Jurkat, Clone E6-1 (cell line): Measurements from ENCODE around the gene FUOM.

Source experiments
- DNase-seq: peaks from one replicate; pipeline ENCODE4 v3.0.0-alpha.2; 2011; ENCODE audit warnings: low read depth, low spot score
- H3K4me3 ChIP-seq: 2 replicates; pipeline ENCODE4 v1.5.1; 2011; ENCODE audit warnings: mild to moderate bottlenecking, low read length, control low read depth, moderate library complexity

The FUOM gene

DNA sequence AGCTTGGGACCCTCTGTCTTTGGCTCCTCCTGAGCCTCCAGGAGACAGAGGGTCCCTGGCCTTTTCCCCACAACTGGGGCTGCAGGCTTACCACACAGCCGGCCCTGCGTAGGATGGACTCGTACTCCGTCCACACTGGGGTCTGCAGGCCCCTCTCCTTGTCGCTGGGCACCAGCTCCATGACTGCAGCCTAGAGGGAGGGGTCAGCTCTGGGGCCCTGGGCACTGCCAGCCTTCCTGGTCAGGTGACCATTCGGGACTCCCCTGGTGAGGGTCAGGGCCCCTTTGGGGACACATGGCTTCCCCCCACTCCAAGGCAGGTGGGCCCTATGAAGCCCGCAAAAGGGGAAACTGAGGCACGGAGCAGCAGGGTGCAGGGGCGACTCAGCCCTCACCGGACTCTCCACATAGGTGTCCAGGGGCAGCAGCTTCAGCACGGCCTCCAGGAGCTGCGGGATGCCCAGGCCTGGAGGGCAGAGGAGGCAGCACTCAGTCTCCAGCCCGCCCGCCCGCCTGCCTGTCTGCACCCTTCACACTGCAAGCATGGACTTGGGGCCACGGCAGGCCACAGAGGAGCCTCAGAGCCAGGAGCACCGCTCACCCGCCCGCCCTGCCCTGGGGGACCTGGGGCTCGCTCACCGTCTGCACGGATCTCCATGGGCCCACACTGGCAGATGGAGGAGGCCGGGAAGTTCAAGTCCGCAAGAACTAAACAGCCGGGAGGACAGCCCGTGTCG lies 1.1 kb downstream of the FUOM start:
- peak overlapping the region; percentile 58 for H3K4me3 ChIP-seq
- no peak for DNase-seq

DNA sequence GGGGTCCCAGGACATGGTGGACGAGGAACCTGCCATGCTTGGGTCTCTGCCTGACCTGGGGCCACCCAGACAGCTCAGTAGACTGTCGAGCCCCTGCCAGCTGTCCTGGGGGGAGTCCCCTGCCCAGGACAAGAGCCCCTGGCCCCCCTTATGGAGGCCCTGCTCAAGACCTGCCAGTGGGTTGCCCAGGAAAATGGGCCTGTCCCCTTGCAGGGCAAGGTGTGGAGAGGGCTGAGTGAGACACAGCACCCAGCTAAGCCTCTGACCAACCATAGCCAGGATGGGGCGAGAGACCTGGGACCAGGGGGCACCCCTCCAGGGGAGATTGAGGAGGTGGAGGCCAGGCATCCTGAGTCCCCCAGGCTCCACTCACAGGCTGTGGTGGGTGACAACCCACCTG lies 1.8 kb downstream of the FUOM start:
- no peak for DNase-seq
- H3K4me3 ChIP-seq, result no peak overlapping the region

- H3K4me3 ChIP-seq, result no peak overlapping the region
- DNase-seq, result no peak
Observed at GRCh38 chr10:133355266-133355665, 2.6 kb downstream of the FUOM start.

- no peak for DNase-seq
- no peak overlapping the region for H3K4me3 ChIP-seq
Observed at GRCh38 chr10:133354672-133355240, 3.1 kb downstream of the FUOM start.

GRCh38 chr10:133353988-133354605 lies 3.7 kb downstream of the FUOM start:
- DNase-seq, result no peak
- no peak overlapping the region for H3K4me3 ChIP-seq

DNA sequence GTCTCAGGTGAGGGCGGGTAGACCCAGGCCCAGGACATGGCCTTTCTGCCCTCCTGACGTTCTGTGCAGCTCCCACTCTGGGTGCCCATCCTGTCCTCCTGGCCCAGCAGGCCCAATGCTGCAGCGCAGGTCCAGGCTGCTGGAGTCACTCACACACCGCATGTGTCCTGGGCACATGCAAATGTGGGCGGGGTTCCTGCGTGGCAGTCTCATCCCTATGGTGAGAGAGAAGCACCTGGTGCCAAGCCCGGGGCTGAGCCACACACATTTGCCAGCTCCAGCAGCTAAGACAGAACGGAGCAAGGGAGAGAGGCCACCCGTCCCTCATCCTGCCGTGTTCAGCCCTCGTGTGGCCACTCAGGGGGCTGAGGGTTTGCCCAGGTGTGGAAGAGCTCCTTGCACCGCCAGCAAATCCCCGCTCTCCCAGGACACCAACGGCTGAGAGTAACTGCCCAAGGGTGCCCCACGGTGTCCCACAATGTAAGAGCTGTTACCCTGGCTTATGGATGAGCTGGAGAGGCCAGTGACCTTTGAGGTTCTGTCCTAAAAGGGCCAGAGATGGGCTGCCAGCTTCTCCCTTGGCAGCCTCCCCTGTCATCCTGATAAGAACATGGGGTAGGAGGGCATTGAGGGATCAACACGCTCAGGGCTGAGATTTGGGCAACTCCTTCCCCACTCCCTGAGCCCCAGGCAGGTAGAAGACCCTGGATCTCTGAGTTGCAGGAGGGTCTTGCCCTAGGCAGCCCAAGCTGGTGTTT lies 4.4 kb downstream of the FUOM start:
- no peak for DNase-seq
- H3K4me3 ChIP-seq, result no peak overlapping the region

DNA sequence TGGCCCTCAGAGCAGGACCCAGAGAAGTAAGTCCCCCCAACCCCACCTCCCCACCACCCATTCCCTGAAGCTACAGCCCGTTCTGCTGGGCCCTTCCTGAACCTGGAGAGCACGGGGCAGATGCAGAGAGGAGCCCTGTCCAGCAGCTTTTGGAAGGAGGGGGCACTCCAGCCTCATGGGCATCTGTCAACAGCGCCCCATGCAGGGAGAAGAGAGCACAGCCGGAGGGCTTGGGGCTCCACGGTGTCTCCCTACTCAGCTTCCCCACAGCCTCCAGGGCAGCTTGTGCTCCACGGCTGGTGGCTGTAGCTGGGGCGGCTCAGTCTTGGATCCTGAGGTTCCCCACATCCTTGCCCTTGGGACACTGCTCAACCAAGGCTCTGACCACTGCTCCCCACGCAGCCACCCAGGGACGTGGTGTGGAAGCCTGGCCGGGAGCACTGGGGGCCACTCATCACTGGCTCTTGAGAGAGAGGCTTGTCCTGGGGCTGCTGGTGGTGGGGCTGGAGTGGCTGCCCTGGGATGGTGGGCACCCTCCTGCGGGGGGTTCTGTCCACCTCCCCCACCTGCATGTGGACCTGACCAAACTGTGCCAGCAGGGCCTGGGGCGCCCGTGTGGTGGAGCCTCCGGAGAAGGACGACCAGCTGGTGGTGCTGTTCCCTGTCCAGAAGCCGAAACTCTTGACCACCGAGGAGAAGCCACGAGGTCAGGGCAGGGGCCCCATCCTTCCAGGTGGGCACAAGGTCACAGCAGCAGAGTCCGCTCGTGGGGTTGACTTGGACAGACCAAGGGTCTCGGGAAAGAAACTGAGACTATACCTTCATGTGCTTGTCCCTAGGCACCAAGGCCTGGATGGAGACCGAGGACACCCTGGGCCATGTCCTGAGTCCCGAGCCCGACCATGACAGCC lies 6.2 kb downstream of the FUOM start:
- no peak for DNase-seq

GRCh38 chr10:133350950-133351329 lies 6.9 kb downstream of the FUOM start:
- DNase-seq, result no peak
- no peak overlapping the region for H3K4me3 ChIP-seq

More for the DNA sequence above, 6.2 kb downstream of the FUOM start:
- H3K4me3 ChIP-seq, result no peak overlapping the region

DNA sequence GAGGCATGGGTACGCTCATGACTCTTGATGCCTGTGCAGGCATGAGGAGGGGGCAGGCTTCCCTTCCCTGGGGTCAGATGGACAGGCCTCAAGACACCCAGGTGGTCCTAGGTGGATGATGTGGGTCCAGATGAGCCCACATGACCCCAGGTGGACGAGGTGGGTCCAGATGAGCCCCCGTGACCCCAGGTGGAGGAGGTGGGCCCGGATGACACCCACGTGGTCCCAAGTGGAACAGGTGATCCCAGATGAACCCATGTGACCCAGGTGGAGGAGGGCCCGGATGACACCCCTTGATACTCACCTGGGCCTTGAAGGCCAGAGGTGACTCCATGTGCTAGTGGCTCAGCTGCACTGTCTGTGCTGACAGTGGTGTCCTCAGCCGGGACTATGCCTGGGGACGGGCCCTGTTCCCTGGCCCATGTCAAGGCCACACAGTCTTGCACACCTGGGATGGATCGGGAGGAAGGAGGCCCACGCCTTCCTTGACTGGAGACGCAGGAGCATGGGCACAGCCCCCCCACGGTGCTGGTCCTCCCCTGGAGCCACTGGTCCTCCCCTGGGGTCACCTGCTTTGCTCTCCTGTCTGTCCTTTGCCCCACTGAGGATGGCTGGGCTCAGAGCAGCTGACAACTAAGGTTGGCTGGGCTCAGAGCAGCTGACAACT lies 7.4 kb downstream of the FUOM start:
- DNase-seq, result no peak
- no peak overlapping the region for H3K4me3 ChIP-seq

DNA sequence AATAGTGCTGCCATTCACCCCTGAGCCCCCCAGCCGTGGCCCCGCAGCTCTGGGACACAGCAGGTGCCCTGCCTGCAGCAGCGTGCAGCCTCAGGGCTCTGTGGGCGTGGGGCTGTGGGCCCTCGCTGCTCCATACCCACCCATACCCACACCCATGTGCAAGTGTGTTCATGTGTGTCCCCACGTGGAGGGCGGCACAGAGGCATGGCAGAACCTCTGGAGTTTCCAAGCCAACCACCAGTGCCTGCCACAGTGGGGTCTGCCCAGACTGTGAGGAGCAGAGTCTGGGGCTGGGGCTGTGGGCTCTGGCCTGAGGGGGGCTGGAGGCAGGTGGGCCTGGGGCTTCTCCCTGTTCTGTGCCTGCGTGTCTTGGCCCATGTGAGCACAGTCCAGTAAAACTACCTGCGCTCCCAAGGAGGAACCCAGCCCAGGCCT lies 8.2 kb downstream of the FUOM start:
- DNase-seq, result no peak

DNA sequence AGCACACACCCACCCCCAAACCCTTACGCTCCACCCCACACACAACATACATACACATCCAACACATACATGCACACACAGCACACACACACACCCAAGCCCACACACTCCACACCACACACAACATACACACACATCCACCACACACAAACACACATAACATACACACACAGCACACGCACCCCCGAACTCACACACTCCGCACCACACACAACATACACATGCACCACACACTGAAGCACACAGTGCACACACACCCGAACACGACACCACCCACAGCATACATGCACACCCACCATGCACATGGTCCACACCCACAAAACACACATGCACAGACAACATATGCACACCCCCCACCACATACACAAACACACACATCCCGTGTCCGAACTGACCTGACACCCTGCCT lies 8.7 kb downstream of the FUOM start:
- no peak overlapping the region for H3K4me3 ChIP-seq
- no peak for DNase-seq

More for the DNA sequence above, 8.2 kb downstream of the FUOM start:
- no peak overlapping the region for H3K4me3 ChIP-seq

GRCh38 chr10:133347710-133348517 lies 9.9 kb downstream of the FUOM start:
- H3K4me3 ChIP-seq, result no peak overlapping the region
- DNase-seq, result no peak

- H3K4me3 ChIP-seq, result no peak overlapping the region
- DNase-seq, result no peak
Observed at GRCh38 chr10:133346413-133346812, 11.4 kb downstream of the FUOM start.

GRCh38 chr10:133344236-133344635 lies 13.6 kb downstream of the FUOM start:
- no peak for DNase-seq

DNA sequence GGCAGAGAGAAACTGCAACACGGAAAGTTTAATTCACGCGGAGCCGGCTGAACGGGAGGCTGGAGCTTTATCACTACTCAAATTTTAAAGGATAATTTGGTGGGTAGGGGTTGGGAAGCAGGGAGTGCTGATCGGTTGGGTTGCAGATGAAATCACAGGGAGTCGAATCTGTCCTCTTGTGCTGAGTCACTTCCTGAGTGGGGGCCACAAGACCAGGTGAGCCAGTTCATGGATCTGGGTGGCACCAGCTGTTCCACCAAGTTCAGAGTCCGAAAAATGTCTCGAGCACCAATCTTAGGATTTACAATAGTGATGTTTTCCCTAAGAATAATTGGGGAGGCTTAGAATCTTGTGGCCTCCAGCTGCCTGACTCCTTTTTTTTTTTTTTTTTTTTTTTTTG lies 14.3 kb downstream of the FUOM start:
- no peak overlapping the region for H3K4me3 ChIP-seq
- DNase-seq, result no peak

More at GRCh38 chr10:133344236-133344635, 13.6 kb downstream of the FUOM start:
- no peak overlapping the region for H3K4me3 ChIP-seq

- no peak overlapping the region for H3K4me3 ChIP-seq
- DNase-seq, result no peak
Observed at GRCh38 chr10:133342942-133343341, 14.9 kb downstream of the FUOM start.

DNA sequence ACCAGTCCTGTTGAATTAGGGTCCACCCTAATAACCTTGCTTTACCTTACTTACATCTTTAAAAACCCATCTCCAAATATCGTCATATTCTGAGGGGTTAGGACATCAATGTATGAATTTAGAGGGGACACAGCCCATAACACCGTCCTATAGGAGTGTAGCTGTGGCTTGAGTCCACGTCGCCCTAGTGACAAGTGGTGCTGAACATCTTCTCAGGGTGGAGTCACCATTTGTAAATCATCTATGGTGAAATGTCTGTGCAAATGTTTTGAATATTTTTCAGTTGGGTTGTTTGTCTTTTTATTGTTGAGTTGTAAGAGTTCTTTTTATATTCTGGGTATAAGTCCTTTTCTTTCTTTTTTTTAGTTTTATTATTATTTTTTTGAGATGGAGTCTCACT lies 15.8 kb downstream of the FUOM start:
- no peak overlapping the region for H3K4me3 ChIP-seq
- DNase-seq, result no peak
